HG03064 (cell line): ENCODE measurements around the gene FOXE3.

Experiments used
- ATAC-seq: cut with Tn5 transposase; IDR thresholded peaks from one replicate; pipeline ENCODE4 v1.9.1; 2021; ENCODE audit warnings: low read depth; ENCODE audit not compliant: unreplicated experiment

FOXE3 gene

DNA sequence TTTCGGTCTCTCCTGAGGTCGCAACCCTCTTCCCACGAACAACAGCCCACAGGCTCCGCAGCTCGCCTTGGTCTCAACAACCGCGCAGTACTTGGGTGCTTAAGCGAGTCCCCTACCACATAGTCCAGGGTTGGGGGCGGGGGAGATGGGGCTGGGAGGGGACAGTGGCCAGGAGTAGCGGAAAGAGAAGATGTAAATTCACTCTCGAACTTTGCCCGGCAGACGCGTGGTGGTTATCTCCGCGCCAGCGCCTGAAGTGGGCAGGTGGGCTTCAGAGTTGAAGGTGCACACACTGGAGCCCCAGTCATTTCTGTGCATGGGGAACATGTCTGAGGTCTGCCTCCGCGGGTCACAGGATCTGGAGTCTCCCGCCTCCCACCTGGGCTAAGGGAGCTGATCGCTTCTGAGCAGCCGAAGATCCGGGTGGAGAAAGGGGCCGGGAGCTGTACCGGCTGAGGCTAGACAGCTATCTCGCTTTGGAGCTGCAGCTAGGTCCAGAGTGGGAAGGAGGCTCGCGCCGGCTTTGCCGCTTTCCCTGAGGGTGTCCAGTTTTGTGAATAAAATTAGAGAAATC, 17.5 kb downstream of the FOXE3 start:
- no peak for ATAC-seq

- no peak for ATAC-seq
Measured at GRCh38 chr1:47434051-47434842, 18.2 kb downstream of the FOXE3 start.

DNA sequence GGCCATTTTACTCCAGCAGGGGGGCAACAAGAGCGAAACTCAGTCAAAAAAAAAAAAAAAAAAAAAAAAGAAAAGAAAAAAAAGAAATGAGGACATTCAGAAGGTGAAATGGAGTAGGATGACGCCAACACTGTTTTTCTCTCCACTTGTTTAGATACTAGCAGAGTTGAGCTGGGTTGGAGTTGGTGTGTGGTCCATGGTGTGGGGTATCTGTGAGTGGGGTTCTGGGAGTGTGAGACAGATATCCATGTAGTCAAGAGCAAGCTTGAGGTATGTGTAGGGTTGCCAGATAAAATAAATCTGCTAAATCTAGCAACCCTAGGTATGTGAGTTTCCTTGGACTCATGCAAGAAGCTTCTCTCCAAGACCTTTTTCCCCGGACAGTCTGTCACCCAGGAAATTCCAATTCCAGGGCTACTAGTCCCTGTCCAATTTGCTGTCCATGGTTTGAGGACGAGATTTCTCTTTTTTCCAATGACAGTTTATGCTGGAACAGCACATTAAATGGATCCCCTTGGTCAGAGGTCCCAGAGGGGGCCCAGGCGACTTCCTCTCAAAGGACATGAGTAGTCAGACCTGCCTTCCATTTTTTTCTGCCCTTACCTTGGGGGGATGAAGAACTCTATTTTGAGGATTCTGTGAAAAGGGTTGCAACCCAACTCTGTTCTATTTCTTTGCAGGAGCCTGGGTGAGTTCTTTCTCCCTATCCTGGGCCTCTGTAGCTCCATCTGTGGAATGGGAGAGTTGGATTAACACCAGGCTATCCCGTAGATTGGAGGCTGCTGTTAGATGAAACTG, 19.6 kb downstream of the FOXE3 start:
- no peak for ATAC-seq

DNA sequence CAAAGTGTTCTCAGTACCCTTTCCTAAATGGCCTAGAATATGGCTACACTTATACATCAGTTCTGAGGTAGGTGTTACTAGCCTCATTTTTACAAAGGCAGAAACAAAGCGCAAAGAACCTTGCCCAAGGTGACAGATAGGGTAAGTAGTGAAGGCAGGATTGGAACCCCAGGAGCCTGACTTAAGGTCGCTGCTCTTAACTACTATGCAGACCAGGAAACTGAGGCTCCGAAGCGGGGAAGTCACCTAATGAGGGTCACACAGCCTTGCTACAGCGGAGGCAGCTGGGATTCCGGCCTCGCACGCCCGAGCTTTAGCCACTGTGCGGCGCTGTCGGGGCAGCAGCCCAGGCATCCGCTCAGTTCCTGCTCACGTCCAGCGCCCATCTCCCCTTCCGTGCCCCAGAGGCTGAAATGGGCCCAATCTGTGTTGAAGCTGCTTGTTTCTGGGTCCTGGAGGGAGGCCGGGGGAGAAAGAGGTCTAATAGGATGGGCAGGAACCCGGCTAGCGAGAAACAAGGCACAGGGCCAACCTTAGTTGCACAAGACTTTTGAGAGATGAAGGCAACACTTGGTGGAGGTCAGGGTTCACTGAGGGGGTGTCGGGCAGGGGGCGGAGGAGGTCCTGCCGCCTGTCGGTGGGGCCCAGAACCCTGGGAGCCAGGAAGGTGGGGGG, 20.4 kb downstream of the FOXE3 start:
- ATAC-seq = peak; percentile 43

DNA sequence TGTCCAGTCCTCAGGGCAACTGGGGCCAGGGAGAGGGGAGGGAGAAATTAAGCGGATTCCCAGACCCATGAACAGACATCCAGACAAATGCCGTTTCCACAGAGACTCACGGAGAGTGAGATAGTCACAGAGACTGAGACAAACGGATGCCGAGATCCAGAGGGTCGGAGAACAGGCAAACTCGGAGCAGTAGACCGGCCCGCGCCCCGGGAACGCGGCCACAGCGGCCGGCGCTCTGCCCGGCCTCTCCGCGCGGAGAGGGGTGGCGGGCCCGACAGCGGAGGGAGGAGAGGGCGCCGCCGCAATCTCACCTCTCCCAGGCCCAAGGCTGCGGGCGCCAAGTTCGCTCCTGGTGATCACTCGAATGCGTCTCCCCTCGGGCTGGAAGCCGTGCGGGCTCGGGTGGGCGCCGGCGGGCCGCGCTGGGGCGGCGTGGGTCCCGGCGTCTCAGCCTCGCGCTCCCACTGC, 20.9 kb downstream of the FOXE3 start:
- peak; percentile 18 for ATAC-seq

DNA sequence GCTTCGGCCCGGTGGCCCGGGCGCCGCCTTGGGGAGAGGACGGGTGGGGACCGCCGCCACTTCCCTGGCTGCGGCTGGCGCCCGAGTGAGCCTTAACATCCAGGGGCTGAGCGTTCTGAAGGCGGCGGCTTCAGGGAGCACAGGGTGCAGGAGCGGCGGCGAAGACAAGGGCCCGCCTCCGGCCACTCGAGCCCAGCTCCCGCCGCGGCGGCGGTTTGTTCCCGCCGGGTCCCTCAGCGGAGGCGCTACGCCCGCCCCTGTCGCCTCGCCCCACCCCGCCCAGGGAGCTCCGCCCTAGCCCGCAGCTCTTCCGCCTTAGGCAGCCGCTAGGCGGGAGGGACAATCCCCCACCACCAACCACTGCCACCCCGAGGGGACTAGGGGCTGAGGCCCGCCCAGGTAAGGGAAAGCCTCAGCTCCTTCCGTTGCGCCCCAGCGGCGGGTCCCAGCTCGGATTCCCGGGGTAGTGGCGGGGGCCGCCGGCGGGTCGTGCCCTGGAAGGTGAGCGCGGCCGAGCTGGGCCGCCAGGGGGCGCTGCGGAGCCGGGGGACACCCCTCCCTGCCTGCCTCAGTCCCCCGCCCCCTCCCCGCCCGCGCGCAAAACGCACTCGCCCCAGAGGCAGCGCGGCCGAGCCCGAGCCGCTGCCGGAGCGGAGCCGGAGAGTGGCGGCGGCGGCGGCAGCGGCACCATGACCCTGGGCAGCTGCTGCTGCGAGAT, 21.5 kb downstream of the FOXE3 start, which contains the start of gene FOXD2:
TSS of gene FOXD2 (plus strand) at position 598 of the 718 bp plus-strand sequence. CDS start at position 690, 92 bp downstream.
- peak; percentile 83 for ATAC-seq

DNA sequence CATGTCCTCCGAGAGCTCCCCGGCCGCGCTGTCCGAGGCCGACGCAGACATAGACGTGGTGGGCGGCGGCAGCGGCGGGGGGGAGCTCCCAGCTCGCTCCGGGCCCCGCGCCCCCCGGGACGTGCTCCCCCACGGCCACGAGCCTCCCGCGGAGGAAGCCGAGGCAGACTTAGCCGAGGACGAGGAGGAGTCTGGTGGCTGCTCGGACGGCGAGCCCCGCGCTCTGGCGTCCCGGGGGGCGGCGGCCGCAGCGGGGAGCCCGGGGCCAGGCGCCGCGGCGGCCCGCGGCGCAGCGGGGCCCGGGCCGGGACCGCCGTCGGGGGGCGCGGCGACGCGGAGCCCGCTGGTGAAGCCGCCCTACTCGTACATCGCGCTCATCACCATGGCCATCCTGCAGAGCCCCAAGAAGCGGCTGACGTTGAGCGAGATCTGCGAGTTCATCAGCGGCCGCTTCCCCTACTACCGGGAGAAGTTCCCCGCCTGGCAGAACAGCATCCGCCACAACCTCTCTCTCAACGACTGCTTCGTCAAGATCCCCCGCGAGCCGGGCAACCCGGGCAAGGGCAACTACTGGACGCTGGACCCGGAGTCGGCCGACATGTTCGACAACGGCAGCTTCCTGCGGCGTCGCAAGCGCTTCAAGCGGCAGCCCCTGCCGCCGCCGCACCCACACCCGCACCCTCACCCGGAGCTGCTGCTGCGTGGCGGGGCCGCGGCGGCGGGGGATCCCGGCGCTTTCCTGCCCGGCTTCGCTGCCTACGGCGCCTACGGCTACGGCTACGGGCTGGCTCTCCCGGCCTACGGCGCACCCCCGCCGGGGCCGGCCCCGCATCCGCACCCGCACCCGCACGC, 22.3 kb downstream of the FOXE3 start:
- peak; percentile 4 for ATAC-seq

DNA sequence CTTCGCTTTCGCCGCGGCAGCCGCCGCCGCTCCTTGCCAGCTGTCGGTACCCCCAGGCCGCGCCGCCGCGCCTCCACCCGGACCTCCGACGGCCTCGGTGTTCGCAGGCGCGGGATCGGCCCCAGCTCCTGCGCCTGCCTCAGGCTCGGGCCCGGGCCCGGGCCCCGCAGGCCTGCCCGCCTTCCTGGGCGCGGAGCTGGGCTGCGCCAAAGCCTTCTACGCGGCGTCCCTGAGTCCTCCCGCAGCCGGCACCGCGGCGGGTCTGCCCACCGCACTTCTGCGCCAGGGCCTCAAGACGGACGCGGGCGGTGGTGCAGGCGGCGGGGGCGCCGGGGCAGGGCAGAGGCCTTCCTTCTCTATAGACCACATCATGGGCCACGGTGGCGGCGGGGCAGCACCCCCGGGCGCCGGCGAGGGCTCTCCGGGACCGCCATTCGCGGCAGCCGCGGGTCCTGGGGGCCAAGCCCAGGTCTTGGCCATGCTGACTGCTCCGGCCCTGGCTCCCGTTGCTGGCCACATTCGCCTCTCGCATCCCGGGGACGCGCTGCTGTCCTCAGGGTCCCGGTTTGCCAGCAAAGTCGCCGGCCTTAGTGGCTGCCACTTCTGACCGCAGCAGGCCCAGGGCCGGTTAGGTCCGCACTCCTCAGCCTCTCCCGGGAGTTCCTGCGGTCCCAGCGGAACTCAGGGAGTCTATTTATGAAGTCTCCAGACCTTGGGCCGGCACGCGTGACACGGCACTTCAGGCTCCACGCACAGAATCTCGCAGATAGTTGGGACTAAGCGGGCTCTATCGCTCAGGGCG, 23.1 kb downstream of the FOXE3 start:
- no peak for ATAC-seq

- no peak for ATAC-seq
Measured at GRCh38 chr1:47439819-47440598, 23.9 kb downstream of the FOXE3 start.

GRCh38 chr1:47440599-47441081, 24.6 kb downstream of the FOXE3 start:
- no peak for ATAC-seq

GRCh38 chr1:47441450-47442106, 25.5 kb downstream of the FOXE3 start:
- no peak for ATAC-seq

DNA sequence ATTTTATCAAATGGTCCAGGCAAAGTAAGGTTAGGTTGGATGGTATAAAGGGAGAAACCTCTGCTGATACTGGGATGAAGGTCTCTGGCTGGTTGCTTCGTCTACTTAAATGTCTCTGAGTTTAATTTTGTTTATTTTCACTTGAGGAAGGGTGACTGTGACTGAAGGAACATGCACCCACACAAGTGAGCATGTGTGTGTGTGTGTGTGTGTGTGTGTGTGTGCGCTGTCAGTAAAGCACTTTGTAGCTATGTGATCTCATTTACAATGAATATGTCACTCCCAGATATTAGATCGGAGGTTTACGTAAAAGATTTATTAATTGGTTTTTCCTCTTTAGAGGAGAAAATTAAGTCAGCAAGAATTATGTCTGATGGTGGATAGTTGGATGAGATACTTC, 26.1 kb downstream of the FOXE3 start:
- no peak for ATAC-seq

DNA sequence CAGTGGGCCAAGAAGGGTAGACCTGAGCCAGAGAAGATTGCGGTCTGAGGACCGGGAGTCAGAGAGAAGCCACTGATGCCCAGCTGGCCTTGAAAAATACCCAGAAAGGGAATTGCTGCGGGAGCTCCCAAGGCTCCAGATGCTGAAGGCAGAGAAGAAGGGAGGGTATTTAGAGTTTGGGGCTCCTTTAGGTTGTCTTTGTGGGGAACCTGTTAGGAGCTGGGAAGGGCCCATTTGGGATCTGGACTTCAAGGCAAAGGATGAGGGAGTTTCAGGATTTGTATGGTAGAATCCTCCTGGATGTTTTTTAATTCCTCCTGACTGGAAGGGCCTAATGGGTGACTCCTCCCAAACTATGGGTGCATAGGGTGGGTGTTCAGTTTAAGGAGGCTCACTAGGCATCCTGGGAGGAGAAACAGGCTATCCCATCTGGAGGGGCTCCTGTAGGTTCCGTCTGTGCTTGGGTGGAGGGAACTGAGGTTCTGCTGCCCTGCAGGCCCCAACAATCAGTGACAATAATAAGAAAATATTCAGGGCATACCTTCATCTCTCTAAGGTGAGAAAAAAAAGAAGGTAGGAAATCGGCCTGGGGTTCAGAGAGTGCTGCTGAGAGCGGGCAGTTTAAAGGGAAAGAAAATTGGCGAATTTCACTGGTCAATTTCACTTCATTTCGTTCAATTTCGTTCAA, 26.9 kb downstream of the FOXE3 start:
- ATAC-seq = no peak

GRCh38 chr1:47443530-47444296, 27.6 kb downstream of the FOXE3 start:
- ATAC-seq = no peak

- ATAC-seq = no peak
Measured at GRCh38 chr1:47444297-47444561, 28.1 kb downstream of the FOXE3 start.
